Muscle of arm (tissue), 12 donors: ENCODE measurements around the gene TMEM120B. TPM values are rescaled to one million over a fixed set of nuclear protein-coding genes. Genes with fewer than 3 reads are reported as not detected.

Experiments
- DNase-seq: peaks from one replicate; pipeline ENCODE4 v3.0.0-alpha.2; 2013
- polyA plus RNA-seq, 12 donors: library from polyadenylated mRNA; unstranded; fragments of 120-200 nt; gene quantifications; one replicate each; pipeline ENCODE4 v1.2.1, GENCODE V29; 2013; ENCODE audit not compliant: insufficient read length in 12 of 12

TMEM120B gene
- polyA plus RNA-seq, 12 donors = 11.1 to 29.8 (median 19.1) TPM; not detected in 1

DNA sequence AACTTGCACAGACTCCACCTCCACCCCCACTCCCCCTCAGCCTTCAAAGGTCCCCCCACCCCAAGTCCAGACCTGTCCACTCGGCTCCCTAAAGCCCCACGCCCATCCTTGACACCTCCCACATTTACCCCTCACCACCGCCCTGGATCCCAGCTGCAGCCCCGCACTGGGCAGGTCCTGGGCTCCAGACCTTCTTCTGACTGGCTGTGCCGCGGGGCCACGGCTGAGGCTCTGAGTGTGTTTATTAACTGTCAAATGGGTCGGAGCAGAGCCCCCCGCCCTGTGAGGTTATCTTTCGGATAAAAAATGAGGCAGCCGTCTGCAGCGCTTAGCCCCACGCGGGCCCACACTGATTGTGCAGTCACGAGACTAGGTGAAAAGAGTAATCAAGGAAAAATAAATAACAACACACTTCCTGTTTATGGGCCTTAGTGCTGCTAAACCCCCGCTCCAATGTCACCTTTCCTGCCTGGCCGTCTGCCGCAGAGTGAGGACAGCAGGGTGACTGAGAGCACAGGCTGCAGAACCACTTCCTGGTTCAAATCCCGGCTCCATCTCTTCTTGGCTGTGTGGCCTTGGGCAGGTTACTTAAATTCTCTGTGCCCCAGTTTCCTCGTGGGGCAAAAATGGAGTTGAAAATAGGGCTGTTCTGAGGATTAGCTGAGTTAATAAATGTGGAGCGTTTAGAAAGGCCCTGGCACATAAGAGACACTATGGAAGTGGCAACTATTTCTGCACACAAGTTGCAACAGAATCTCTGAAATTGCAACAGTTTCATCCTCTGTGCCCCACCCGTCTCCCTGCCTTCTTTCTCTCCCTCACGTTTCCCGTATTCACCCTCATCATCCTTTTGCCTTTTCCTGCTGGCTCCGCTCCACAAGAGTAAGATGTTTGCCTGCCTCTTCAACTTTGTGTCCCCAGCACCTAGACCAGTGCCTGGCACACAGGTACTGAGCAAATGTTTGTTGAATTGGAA lies 100.7 kb downstream of the TMEM120B start:
- DNase-seq = no peak

DNA sequence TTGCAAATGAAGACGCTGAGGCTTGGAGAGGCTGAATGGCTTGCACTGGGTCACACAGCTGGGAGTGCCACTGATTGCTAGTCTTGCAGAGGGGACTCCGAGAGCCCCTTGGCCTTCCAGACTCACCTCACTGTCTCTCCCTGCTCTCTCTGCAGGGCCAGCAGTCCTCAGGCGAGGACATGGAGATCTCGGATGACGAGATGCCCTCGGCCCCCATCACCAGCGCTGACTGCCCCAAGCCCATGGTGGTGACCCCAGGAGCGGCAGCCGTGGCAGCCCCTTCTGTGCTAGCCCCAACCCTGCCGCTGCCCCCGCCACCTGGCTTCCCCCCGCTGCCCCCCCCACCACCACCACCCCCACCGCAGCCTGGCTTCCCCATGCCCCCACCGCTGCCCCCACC lies 101.4 kb downstream of the TMEM120B start:
- no peak for DNase-seq

DNA sequence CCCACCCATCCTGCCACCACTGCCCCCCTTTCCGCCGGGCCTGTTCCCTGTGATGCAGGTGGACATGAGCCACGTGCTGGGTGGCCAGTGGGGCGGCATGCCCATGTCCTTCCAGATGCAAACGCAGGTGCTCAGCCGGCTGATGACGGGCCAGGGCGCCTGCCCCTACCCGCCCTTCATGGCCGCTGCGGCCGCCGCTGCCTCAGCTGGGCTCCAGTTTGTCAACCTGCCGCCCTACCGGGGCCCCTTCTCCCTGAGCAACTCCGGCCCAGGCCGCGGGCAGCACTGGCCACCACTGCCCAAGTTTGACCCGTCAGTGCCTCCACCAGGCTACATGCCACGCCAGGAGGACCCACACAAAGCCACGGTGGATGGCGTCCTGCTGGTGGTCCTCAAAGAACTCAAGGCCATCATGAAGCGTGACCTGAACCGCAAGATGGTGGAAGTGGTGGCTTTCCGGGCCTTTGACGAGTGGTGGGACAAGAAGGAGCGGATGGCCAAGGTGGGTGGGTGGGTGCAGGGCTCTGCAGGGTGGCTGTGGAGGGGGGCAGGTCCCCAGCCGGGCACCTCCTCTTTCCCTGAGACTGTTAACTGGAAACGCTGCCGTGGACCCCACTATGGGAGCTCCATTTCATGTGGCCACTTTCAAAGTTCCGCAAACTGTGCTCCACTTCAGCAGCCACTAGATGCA lies 102.0 kb downstream of the TMEM120B start:
- DNase-seq = no peak

DNA sequence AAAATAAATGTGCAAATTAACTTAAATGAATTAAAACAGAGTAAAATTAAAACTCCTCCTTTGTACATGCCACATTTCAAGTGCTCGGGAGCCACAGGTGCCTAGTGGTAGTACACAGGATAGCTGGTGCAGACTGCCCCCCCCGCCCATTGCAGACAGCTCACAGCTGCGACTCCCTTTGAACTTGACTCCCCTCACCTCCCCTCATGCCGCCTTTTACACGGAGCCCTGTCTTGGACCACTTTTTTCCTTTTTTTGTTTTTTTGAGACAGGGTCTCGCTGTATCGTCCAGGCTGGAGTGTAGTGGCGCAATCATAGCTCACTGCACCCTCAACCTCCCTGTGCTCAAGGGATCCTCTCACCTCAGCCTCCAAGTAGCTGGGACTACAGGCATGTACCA lies 102.7 kb downstream of the TMEM120B start:
- DNase-seq = no peak

DNA sequence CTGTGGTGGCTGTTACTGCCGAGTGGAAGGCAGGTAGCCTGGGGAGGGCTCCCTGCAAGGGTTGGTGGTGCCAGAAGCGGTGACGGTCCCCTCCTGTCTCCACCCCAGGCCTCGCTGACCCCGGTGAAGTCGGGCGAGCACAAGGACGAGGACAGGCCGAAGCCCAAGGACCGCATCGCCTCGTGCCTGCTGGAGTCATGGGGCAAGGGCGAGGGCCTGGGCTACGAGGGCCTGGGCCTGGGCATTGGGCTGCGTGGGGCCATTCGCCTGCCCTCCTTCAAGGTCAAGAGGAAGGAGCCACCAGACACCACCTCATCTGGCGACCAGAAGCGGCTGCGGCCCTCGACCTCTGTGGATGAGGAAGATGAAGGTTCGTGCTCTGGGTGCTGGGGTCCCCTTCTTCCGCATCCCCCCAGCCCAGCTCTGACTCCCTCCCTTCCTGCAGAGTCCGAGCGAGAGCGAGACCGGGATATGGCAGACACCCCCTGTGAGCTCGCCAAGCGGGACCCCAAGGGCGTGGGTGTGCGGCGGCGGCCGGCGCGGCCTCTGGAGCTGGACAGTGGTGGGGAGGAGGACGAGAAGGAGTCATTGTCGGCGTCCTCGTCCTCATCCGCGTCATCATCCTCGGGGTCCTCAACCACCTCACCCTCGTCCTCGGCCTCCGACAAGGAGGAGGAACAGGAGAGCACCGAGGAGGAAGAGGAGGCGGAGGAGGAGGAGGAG lies 104.5 kb downstream of the TMEM120B start:
- no peak for DNase-seq

DNA sequence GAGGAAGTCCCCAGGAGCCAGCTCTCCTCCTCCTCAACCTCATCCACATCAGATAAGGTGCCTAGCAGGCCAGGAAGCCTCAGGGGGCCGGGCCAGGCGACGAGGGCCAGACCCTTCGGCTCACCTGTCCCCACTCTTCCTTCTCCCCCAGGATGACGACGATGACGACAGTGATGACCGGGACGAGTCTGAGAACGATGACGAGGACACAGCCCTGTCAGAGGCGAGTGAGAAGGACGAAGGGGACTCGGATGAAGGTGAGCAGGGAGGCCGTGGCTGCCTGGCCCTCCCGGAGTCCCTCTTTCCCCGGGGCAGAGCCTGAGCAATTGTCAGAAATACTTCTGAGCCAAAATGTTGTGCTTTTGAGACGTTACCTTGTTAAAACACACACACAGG lies 105.1 kb downstream of the TMEM120B start:
- DNase-seq = no peak

DNA sequence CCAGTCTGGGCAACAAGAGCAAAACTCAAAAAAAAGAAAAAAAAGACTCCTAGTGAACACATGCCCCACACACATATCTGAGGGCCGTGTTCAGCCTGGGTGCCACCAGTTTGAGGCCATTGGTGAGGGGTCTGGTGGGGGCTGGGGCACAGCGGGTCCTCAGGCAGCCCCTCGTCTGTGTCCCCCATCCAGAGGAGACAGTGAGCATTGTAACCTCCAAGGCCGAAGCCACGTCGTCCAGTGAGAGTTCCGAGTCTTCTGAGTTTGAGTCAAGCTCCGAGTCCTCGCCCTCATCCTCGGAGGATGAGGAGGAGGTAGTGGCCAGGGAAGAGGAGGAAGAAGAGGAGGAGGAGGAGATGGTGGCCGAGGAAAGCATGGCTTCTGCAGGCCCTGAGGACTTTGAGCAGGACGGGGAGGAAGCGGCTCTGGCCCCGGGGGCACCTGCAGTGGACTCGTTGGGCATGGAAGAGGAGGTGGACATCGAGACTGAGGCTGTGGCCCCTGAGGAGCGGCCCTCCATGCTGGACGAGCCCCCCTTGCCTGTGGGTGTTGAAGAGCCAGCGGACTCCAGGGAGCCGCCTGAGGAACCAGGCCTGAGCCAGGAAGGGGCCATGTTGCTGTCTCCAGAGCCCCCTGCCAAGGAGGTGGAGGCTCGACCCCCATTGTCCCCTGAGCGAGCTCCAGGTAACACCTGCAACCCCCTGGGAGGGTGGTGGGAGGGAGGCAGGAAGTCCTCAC lies 106.8 kb downstream of the TMEM120B start:
- no peak for DNase-seq

DNA sequence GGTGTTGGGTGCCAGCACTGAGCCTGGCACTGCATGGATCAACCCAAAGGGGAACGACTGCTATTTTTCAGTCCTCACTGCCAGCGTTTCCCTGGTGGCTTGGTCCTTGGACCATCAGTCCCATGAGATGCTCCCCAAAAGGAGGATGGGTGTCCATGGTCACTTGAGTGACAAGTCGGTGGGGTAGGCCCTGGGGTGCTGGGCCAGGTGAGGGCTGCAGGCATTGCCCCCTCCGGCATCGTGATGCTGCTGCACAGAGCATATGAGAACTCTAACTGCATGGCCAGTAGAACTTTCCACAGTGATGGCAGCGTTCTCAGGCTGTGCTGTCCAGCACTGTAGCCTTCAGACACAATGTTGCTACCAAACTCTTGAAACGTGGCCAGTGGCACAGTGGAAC lies 107.5 kb downstream of the TMEM120B start:
- no peak for DNase-seq

DNA sequence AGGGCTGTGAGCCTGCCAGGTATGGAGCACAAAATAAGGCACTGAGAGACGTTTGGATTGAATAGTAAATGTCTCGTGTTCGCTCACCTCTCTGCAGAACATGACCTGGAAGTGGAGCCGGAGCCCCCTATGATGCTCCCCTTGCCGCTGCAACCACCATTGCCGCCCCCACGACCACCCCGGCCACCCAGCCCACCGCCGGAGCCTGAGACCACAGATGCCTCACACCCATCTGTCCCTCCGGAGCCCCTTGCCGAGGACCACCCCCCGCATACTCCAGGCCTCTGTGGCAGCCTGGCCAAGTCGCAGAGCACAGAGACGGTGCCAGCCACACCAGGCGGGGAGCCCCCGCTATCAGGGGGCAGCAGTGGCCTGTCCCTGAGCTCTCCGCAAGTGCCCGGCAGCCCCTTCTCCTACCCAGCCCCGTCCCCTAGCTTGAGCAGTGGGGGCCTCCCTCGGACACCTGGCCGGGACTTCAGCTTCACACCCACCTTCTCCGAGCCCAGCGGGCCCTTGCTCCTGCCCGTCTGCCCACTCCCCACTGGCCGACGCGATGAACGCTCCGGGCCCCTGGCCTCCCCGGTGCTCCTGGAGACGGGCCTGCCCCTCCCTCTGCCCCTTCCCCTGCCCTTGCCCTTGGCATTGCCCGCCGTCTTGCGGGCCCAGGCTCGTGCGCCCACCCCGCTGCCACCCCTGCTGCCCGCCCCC lies 110.0 kb downstream of the TMEM120B start:
- DNase-seq = no peak

DNA sequence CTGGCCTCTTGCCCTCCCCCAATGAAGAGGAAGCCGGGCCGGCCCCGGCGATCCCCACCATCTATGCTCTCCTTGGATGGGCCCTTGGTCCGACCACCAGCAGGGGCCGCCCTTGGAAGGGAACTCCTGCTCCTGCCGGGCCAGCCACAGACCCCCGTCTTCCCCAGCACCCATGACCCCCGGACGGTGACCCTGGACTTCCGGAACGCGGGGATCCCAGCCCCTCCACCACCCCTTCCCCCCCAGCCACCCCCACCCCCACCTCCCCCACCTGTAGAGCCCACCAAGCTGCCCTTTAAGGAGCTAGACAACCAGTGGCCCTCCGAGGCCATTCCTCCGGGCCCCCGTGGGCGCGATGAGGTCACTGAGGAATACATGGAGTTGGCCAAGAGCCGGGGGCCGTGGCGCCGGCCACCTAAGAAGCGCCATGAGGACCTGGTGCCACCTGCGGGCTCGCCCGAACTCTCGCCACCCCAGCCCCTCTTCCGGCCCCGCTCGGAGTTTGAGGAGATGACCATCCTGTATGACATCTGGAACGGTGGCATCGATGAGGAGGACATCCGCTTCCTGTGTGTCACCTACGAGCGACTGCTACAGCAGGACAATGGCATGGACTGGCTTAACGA lies 110.7 kb downstream of the TMEM120B start:
- no peak for DNase-seq

DNA sequence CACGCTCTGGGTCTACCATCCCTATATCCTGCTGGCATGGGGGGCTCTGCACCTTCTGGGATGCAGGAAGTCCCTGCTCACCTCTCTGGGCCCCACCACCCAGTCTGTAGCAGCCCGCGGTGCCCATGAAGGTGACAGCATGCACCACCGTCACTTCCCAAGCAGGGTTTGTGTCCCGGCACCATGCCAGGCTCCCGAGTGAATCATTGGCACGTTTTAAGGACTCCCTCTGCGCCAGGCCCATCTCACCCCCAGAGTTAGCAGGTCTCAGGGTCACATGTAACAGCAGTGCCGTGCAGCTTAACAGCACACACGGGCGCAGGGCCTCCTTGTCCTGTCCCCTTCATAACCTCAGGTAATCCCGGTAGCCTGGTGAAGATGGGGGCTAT lies 111.2 kb downstream of the TMEM120B start:
- DNase-seq = no peak

DNA sequence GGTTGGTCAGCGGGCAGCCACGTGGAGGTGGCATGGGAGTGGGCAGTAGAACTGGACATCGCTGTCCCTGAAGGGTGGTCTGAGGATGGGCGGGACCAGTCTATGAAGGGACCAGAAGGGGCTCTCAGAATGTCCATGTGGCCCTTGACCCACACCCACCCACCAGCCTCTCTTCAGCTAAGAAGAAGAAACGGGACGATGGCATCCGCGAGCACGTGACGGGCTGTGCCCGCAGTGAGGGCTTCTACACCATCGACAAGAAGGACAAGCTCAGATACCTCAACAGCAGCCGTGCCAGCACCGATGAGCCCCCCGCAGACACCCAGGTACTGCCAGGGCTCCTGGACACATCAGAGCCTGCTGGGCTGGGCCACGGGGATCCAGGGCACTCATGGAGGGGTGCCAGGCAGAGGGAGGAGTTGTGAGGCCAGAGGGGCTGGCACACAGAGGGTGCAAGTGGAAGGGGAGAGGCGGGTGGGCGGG lies 112.5 kb downstream of the TMEM120B start:
- DNase-seq = no peak

DNA sequence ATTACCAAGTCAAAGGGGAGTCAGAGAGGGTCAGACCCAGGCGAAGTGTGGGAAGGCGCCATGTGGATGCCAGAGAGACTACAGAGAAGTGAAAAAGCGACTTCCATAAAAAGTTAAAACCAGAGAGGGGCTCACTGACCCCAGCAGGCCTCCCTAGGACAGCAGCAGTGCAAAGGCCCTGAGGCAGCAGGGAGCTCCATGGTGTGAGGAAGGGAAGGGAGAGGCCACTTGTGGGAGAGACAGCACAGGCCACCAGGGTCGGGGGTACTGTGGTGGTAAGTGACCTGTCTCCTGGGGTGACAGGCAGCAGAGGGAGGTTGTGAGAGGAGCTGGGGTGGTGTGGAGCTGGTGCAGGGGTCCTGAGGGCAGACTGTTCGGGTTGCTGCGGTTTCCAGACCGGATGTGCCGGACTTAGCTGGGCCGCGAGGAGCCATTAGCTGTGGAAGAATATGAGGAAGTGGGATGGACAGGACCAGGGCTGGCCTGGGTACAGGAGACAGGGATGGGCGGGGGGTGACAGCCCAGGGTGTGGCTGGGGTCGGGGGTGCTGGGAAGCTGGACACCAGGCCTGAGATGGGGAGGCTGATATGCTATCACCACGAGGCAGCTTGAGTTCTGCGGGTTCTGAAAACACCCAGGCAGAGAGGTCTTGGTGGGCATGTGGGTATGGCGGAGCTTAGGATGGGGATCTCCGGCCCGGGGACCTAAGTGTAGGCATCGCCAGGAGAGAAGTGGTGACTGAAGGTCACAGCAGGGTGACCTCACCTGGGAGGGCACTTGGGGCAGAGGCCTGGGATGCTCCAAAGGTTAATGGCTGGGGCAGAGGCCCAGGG lies 114.0 kb downstream of the TMEM120B start:
- DNase-seq = no peak

DNA sequence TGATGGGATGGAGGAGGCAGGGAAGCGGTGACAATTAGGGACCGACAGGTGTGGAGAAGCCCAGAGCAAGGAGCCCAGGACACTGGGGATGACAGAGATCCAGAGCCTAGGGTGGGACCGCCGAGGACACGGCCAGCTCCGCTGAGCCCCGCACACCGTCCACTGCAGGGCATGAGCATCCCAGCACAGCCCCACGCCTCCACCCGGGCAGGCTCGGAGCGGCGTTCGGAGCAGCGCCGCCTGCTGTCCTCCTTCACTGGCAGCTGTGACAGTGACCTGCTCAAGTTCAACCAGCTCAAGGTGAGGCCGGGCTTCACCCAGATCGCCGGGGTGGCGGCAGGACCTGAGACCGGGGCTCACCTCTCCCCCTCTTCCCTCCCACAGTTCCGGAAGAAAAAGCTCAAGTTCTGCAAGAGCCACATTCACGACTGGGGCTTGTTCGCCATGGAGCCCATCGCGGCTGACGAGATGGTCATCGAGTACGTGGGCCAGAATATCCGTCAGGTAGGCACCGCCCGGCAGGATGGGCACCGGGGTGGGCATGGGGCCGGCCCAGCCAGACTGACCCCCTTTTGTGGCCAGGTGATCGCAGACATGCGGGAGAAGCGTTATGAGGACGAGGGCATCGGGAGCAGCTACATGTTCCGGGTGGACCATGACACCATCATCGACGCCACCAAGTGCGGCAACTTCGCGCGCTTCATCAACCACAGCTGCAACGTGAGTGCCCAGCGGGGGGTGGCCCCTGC lies 115.0 kb downstream of the TMEM120B start:
- no peak for DNase-seq

DNA sequence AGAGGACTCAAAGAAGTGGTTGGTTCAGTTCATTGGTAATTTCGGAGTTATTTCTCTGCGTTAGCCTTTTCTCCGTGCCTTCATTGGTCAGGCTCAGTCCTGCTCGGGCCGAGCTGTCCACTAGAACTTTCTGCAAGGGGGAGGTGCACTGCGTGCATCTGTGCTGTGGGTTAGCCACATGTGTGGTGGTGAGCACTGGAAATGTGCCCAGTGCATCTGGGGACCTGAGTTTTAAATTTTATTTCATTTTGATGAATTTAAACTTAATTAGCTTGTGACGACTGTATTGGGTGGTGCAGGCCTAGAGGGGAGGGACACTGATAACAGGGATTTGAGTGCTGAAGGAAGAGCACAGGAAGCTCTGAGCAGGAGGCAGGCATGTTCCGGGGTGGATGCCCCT lies 115.8 kb downstream of the TMEM120B start:
- no peak for DNase-seq

DNA sequence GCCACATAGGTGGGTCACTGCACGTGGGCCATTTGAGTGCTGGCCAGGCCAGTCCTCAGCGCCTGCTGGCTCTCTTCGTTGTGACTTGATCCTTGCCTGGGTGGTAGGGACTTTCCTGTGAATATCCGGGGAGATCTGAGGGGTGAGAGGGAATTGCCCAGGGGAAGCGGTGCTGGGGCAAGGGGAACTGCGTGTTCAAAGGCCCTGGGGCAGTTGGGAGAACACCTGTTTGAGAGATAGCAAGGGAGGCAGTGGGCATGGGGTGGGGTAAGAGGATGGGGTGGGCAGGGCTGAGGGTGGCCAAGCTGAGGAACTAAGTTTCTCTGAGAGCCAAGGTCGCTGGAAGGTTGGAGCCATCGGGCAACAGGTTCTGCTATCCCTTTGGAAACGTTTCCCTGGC lies 116.3 kb downstream of the TMEM120B start:
- DNase-seq = no peak

DNA sequence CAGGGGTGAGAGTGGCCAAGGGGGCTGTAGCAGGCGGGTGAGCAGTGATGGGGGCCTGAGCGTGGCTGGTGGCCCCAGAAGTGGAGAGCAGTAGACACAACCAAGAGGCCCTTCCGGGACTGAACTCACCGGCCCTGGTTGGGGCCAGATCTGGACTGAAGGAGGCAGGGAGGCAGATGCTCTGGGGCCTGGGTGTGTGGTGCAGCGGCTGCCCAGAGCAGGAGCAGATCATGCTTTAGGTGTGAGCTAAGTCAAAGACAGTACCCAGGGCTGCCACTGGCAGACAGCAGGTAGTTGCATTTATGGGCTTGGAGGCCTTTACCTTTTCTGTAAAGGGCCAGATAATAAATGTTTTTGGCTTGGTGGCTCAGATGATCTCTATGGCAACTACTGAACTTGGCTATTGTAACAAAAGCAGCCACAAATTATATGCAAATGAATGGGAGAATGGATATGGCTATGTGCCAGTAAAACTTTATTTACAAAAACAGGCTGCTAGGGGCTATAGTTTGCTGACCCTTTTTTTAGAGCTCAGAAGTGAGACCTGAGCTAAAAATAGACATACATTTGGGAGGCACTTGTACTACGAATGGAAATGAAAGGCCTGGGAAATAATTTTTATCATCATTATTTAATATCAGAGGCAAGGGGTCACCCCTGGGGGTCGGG lies 116.8 kb downstream of the TMEM120B start:
- DNase-seq = no peak

DNA sequence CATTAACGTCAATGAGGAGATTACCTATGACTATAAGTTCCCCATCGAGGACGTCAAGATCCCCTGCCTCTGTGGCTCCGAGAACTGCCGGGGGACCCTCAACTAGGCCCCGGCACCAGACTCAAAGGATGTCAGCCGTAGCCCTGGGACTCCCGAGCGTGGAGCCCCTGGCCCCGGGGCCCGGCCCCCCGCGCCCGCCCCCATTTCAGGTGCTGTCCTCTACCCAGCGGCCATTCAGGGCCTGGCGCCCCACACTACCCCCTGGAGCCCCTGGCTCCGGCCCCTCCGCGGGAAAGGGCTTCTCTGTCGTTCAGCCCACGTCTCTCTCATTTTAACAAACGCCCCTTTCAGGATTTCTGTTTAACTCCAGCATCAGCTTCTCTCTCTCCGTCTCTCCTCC lies 117.6 kb downstream of the TMEM120B start:
- no peak for DNase-seq
